COLO829 (cell line): Measurements from ENCODE around the gene USP47.
"Not testable (repeated sequence)": the region's sequence is repeated elsewhere in the genome, so short reads cannot be mapped to it uniquely, and the experiment has no call there.

ENCODE experiments used
- DNase-seq: peaks from one replicate; pipeline ENCODE4 v3.0.0; 2012; ENCODE audit warnings: low spot score

Gene USP47

GRCh38 chr11:11822946-11823345 lies 18.8 kb upstream of the USP47 start:
- DNase-seq = no peak

- no peak for DNase-seq
These were observed 15.5 kb upstream of the USP47 start for GRCh38 chr11:11826260-11826659.

DNA sequence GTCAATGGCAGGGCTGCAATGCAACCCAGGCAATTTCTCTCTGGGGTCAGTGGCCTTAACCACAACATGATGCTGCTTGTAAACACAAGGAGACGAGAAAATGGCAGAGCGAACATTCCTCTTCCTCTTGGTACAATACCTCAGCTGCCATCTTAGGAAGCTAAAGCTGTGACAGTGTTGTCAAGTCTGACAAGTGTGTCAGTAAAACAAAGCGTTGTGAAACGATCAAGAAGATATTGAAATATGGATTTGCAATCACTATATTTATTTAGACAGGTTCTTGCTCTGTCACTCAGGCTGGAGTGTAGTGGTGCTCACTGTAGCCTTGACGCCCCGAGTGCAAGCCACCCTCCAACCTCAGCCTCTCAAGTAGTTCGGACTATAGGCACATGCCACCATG lies 14.5 kb upstream of the USP47 start:
- DNase-seq = no peak

- not testable (repeated sequence) for DNase-seq
These were observed 10.4 kb upstream of the USP47 start for GRCh38 chr11:11831406-11831805.

- DNase-seq = no peak
These were observed 5.0 kb upstream of the USP47 start for GRCh38 chr11:11836676-11837231.

GRCh38 chr11:11839718-11840117 lies 2.1 kb upstream of the USP47 start:
- DNase-seq = no peak

DNA sequence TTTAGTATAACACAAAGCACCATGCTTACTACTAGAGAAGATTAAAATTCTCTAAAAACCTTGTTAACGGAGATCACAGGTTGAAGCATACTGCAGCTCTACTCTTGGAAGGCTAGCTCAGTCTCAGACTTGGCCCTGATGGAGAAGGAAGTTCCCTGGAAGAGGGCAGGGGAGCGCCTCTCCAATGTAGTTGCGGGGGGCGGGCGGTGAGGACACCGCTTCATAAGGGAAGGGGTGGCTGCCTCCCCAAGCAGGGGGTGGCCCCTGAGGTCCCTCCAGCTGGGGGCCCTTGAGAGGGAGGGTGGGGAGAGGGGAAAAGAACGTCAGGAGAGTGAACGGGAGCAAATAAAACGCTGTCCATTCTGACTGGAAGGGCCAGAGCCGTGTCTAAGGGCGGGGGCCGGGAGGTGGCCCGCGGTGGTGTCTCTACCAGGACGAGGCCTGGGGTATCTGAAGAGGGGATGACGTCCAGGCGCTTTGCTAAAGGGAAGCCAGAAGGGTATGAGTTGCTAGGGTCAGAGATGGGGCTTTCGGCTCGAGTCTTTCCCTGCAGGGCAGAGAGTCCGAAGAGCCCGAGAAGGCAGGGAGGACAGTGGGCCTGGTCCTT lies 553 bp upstream of the USP47 start:
- peak; percentile 38 for DNase-seq

DNA sequence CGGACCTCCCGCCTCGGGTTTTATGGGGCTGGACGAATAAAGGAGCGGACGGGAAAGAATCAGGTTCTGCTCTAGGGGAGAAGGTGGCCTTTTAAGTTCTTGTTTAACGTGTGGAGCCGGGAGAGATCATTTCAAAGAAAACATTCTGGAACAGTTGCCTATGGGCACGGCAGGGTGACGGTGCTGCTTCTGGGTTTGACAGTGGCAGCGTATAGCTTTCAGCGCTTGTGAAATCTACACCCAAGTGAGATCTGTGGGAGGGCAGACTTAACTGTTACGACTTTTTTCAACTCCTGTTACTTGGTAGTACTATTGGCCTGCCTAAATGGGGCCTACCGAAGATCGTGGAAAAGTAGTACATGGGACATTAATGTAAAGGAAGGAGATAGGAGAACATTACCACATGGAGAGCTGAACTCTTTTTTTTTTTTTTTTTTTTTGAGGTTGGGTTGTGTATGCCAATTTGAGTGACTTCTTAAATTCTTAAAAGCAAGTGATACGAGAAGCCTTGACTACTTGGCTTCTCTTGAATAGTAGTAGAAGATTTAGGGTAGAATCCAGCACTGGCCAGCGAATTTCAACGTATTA lies 743 bp downstream of the USP47 start:
- peak; percentile 66 for DNase-seq

GRCh38 chr11:11843211-11843621 lies 1.4 kb downstream of the USP47 start:
- no peak for DNase-seq

DNA sequence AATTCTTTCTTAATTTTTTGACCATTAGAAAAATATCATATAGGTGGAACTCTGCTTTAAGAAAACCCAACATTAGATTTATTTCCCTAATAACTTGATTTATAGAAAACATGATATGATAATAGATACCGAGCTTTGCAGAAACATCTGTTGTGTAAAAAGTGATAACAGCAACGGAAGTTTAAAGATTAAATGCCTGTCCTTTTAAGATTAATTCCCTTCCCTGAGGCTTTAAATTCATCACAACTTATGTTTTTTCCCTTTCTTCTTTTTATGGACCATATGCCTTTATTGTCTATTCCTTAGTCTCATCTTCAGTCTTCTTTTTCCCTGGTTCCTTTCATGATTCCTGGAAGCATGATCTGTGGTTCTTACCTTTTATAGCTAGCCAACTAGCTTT lies 1.9 kb downstream of the USP47 start:
- no peak for DNase-seq

DNA sequence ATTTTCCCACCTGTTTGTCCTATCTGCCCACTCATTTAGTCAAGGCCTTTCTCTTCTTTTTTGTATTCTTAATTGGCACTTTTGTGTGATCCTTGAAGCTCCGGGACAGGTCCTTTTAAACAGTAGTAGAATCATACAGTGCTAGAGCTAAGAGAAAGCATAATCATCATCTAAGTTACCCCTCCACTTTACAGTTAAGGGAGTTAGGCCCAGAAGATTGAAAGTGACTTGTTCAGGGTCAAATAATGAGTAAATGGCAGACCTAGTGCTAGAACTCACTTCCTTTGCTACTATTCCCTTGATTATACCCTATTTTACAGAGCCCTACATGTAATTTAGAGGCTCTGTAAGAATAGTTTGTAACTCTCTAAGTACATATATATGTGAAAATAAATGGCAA lies 2.5 kb downstream of the USP47 start:
- no peak for DNase-seq

DNA sequence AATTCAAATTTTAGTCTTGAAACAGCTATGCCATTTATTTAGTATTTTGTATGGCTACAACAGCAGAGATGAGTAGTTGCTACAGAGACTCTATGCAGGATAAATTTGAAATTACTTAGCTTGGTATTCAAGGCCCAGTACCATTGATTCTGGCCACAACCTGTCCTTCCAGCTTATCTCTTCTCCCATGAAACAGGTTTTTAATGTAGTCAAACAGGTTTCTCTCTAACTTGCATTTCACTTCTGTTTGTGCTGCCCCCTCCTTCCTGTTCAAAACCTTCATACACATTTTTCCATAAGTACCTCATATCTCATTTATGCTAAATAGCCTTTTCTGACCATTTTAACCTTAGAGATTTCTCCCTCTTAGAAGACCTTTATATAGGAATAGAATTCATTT lies 3.3 kb downstream of the USP47 start:
- no peak for DNase-seq

DNA sequence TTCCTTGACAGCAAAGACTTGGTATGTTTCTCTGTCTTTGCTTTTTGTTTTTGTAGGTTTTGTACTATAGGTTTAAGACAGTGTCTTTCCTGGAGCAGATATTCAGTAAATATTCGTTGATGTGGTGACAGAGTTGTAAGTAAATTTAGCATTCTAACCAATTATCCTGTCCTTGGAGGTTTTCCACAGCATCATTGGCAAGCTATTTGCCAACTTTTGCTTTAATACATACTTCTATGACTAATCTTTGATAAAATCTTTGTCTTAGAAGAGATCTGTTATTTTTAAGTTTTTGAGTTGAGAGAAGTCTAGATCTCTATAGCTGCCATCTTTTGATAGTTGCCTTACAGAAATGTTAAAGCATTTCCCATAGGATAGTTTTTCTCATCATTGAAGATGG lies 3.8 kb downstream of the USP47 start:
- DNase-seq = no peak

- DNase-seq = no peak
These were observed 5.3 kb downstream of the USP47 start for GRCh38 chr11:11847082-11847481.

DNA sequence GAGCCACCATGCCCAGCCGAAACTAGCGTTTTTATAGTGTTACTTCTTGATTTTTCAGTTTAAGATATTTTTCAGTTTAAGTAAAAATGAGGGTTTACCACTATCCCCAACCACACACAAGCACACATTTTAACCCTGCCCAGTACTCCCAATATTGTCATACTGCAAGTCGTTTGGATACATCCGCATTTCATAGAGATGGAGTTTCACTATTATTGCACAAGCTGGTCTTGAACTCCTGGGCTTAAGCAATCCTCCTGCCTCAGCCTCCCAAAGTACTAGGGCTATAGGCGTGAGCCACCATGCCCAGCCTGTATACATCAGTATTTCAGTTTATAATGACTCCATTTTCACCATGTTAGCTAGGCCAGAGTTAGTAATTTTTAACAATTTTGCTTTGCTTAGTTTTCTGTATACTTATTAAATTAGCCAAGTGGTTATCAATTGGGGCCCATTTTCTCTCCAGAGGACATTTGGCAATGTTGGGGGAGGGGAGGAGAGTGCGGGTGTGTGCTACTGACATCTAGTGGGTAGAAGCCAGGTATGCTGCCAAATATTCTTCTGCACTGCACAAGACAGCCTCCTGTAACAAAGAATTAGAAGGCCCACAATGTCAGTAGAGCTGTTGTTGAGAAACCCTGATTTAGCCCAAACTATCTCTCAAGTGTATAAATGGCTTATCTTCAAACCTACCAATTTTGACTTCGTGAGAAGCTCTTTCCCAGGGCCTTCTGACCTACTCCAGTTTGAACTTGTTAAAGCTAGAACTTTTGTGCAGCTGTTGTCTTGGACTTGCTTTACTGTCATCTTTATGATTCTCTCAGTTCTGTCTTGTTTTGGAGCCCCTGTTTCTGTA lies 7.3 kb downstream of the USP47 start:
- DNase-seq = peak; percentile 39

GRCh38 chr11:11850668-11851067 lies 8.9 kb downstream of the USP47 start:
- DNase-seq = no peak

GRCh38 chr11:11856638-11857037 lies 14.9 kb downstream of the USP47 start:
- no peak for DNase-seq

DNA sequence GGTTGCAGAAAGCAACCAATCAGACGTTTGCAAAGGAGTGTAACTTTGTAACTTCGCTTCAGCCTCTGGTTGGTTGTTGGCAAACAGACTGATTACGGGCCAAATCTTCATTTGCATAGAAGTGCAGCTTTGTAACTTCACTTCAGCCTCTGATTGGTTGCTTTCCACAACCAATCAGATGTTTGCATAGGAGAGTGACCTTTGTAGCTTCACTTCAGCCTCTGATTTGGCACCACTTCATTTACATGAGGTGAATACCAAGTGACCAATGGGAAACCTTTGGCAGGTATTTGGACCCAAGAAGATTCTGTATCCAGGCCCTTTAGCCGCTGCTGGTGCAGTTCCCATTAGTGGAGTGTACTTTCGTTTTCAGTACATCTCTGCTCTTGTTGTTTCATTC lies 16.0 kb downstream of the USP47 start:
- no peak for DNase-seq

GRCh38 chr11:11858676-11859075 lies 16.9 kb downstream of the USP47 start:
- no peak for DNase-seq

- DNase-seq = no peak
These were observed 18.6 kb downstream of the USP47 start for GRCh38 chr11:11860103-11860979.

DNA sequence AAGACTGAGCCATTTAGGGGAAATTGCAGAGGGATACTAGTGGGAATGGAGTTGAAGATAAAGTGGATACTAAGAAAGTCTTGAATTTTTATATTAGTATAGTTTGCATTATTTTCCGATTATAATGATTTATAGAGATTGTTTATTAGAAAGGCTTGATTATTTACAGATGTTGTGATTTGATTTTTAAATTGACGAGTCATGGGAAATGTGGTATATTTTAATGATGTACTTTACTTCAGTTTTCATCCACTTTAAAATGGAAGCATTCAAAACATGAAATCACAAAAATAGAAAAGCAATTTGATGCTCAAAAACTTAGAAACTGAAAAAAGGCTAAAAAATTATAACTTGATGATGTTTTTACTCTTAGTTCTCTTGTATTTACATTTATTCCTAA lies 21.2 kb downstream of the USP47 start:
- DNase-seq = no peak

GRCh38 chr11:11864332-11864731 lies 22.6 kb downstream of the USP47 start:
- DNase-seq = no peak
